Endodermal cell (in vitro differentiated cells): ENCODE measurements around the gene MAP1LC3B. TPM values are rescaled to one million over a fixed set of nuclear protein-coding genes. Genes with fewer than 3 reads are reported as not detected.

ENCODE experiments used
- DNase-seq: peaks from one replicate; pipeline ENCODE4 v3.0.0-alpha.2; 2017
- H3K27ac ChIP-seq: 2 replicates; pipeline ENCODE4 v1.5.1; 2013; ENCODE audit warnings: mild to moderate bottlenecking, low read depth, low read length, moderate library complexity
- H3K27me3 ChIP-seq: 2 replicates; pipeline ENCODE4 v1.6.1; 2013; ENCODE audit warnings: mild to moderate bottlenecking, low read length, moderate library complexity; ENCODE audit not compliant: insufficient read depth, control insufficient read depth, poor library complexity, severe bottlenecking
- H3K36me3 ChIP-seq: 2 replicates; pipeline ENCODE4 v1.7.0; 2013; ENCODE audit warnings: mild to moderate bottlenecking, low read length, moderate library complexity; ENCODE audit not compliant: control insufficient read depth, insufficient read depth
- H3K4me1 ChIP-seq: one replicate; pipeline ENCODE4 v1.7.0; 2013; ENCODE audit warnings: low read length; ENCODE audit not compliant: control insufficient read depth, insufficient read depth
- H3K4me3 ChIP-seq: 2 replicates; pipeline ENCODE4 v1.5.1; 2013; ENCODE audit warnings: mild to moderate bottlenecking, low read length, moderate library complexity
- H3K9ac ChIP-seq: 2 replicates; pipeline ENCODE4 v1.6.1; 2013; ENCODE audit warnings: mild to moderate bottlenecking, low read length, moderate library complexity; ENCODE audit not compliant: poor library complexity, severe bottlenecking; ENCODE audit errors: extremely low read depth
- H3K9me3 ChIP-seq: 2 replicates; pipeline ENCODE4 v1.6.1; 2013; ENCODE audit warnings: mild to moderate bottlenecking, low read length, moderate library complexity; ENCODE audit not compliant: control insufficient read depth
- H3K27ac Mint-ChIP-seq: 2 replicates; pipeline ENCODE4 v1.8.0; 2020; ENCODE audit warnings: mixed read lengths
- H3K27me3 Mint-ChIP-seq: 2 replicates; pipeline ENCODE4 v1.8.0; 2021; ENCODE audit warnings: mild to moderate bottlenecking, mixed read lengths; ENCODE audit not compliant: insufficient read depth
- H3K36me3 Mint-ChIP-seq: 2 replicates; pipeline ENCODE4 v1.8.0; 2020; ENCODE audit warnings: low read depth, mixed read lengths
- H3K4me1 Mint-ChIP-seq: 2 replicates; pipeline ENCODE4 v1.8.0; 2020; ENCODE audit warnings: mixed read lengths
- H3K4me3 Mint-ChIP-seq: 2 replicates; pipeline ENCODE4 v1.8.0; 2020; ENCODE audit warnings: mild to moderate bottlenecking, moderate library complexity, mixed read lengths
- H3K9me3 Mint-ChIP-seq: 2 replicates; pipeline ENCODE4 v1.8.0; 2020; ENCODE audit warnings: mild to moderate bottlenecking, mixed read lengths
- WGBS, 2 experiments: methylation state at CpG; one replicate each; pipeline versions ENCODE4 v1.1.5 to v1.1.7; 2013; ENCODE audit warnings: missing lambda C conversion rate in 2 of 2, mixed read lengths in 1 of 2; ENCODE audit not compliant: insufficient coverage in 1 of 2, insufficient read length in 1 of 2; 5-methylcytosine and 5-hydroxymethylcytosine counted together
- total RNA-seq, 2 donors: library from RNA; stranded (reverse); fragmentation: NEBNext Ultra II Directional in 1 of 2; extraction: Animal tissue kit (Norgen Biotek cat#: 25700) in 1 of 2; gene quantifications; 2 replicates in 1 of 2; 3 replicates in 1 of 2; pipeline ENCODE4 v1.2.1, GENCODE V29; 2021
- TF ChIP-seq, protein P1 (sequence below): fragments of 200-600 bp; sonication (generic); conservative IDR thresholded peaks from 2 replicates; pipeline ENCODE4 v1.5.0; 2021; ENCODE audit warnings: antibody characterized with exemption, mild to moderate bottlenecking

The MAP1LC3B gene
- total RNA-seq, 2 donors from 2014 or later: 56.4 to 62.4 TPM

GRCh38 chr16:87342978-87343752 lies 49.0 kb upstream of the MAP1LC3B start:
- Histone ChIP-seq H3K4me1 (no peaks in the 10 kb centered on the region), H3K9me3 (no peaks in the 10 kb centered on the region), H3K36me3 (peaks cover 19% of the 10 kb centered on the region), H3K27me3 (no peaks in the 10 kb centered on the region), H3K27ac (peak overlapping the region; percentile 24), H3K9ac (no peak overlapping the region), H3K4me3 (no peak overlapping the region)
- 86% methylated on average over 17 to 26 of the region's 26 CpGs for WGBS, 2 experiments
- Mint-ChIP-seq H3K36me3 (peaks cover 39% of the 10 kb centered on the region), H3K27me3 (no peaks in the 10 kb centered on the region), H3K4me3 (no peak overlapping the region), H3K9me3 (no peaks in the 10 kb centered on the region), H3K27ac (no peak overlapping the region), H3K4me1 (peaks cover 7% of the 10 kb centered on the region)
- DNase-seq: no peak
- TF ChIP-seq, protein P1, sequence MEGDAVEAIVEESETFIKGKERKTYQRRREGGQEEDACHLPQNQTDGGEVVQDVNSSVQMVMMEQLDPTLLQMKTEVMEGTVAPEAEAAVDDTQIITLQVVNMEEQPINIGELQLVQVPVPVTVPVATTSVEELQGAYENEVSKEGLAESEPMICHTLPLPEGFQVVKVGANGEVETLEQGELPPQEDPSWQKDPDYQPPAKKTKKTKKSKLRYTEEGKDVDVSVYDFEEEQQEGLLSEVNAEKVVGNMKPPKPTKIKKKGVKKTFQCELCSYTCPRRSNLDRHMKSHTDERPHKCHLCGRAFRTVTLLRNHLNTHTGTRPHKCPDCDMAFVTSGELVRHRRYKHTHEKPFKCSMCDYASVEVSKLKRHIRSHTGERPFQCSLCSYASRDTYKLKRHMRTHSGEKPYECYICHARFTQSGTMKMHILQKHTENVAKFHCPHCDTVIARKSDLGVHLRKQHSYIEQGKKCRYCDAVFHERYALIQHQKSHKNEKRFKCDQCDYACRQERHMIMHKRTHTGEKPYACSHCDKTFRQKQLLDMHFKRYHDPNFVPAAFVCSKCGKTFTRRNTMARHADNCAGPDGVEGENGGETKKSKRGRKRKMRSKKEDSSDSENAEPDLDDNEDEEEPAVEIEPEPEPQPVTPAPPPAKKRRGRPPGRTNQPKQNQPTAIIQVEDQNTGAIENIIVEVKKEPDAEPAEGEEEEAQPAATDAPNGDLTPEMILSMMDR: no peak

- peaks cover 7% of the 10 kb centered on the region for H3K4me1 Mint-ChIP-seq
- H3K4me3 Mint-ChIP-seq: no peak overlapping the region
- H3K9me3 ChIP-seq: no peaks in the 10 kb centered on the region
- H3K4me3 ChIP-seq: no peak overlapping the region
- peaks cover 38% of the 10 kb centered on the region for H3K36me3 Mint-ChIP-seq
- H3K9ac ChIP-seq: no peak overlapping the region
- no peaks in the 10 kb centered on the region for H3K27me3 Mint-ChIP-seq
- H3K27ac Mint-ChIP-seq: no peak overlapping the region
- WGBS, 2 experiments: 90 to 93% methylated on average over 9 to 11 of the region's 11 CpGs
- no peaks in the 10 kb centered on the region for H3K27me3 ChIP-seq
- H3K9me3 Mint-ChIP-seq: no peaks in the 10 kb centered on the region
- peak overlapping the region; percentile 24 for H3K27ac ChIP-seq
- TF ChIP-seq, protein P1: no peak
- no peaks in the 10 kb centered on the region for H3K4me1 ChIP-seq
- peaks cover 19% of the 10 kb centered on the region for H3K36me3 ChIP-seq
- no peak for DNase-seq
Measured at GRCh38 chr16:87343753-87344050, 48.4 kb upstream of the MAP1LC3B start.

DNA sequence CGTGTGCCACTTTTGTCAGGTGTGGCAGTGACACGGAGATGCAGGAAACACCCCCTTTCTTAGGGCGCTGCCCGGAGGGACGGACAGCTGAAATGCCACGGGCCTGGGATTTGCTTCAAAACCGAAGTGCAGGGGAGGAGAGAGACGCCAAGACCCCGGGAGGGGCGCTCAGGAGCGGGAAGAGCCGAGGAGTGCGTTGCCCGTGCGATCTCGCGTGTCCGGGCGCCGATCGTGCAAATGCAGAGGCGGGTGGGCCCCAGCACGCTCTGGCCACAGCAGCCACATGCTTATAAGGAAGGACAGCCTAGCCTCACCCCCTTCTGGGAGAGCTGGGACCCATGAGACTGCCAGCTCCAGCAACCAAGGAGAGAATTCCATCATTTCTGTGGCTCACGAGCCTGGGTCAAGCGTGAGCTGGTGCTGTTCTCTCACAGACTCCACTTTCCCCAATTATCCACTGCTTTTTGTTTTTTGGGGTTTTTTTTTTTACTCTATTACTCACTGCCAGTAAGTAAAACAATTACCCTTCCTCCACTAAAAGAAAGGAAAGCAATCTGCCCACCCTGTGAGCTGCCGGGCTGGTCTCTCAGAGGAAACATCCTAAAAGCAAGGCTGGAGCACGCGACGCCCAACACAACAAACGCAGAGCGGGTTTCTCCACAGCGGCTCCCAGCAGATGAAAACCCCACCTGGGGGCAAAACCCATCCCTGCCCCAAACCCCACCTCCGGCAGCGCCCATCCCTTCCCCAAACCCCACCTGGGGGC lies 47.8 kb upstream of the MAP1LC3B start:
- H3K9me3 ChIP-seq: no peaks in the 10 kb centered on the region
- 92 to 93% methylated on average over 18 to 34 of the region's 34 CpGs for WGBS, 2 experiments

More for the DNA sequence above, 47.8 kb upstream of the MAP1LC3B start:
- H3K27ac ChIP-seq: no peak overlapping the region
- TF ChIP-seq, protein P1: no peak
- H3K36me3 ChIP-seq: peaks cover 19% of the 10 kb centered on the region
- Mint-ChIP-seq H3K4me1 (peaks cover 7% of the 10 kb centered on the region), H3K9me3 (no peaks in the 10 kb centered on the region), H3K4me3 (no peak overlapping the region), H3K27me3 (no peaks in the 10 kb centered on the region), H3K27ac (no peak overlapping the region), H3K36me3 (peaks cover 37% of the 10 kb centered on the region)
- H3K4me1 ChIP-seq: no peaks in the 10 kb centered on the region
- H3K27me3 ChIP-seq: no peaks in the 10 kb centered on the region
- H3K9ac ChIP-seq: no peak overlapping the region
- H3K4me3 ChIP-seq: no peak overlapping the region
- DNase-seq: no peak
